ENCODE data around the gene C6orf132. TPM values are rescaled to one million over a fixed set of nuclear protein-coding genes. Genes with fewer than 3 reads are reported as not detected.

The C6orf132 gene
- total RNA-seq, 1 donor, result 4.3 TPM

- TF ChIP-seq CTCF (IDR thresholded peaks at IDR 0.05; ENCODE audit: insufficient read depth, low read depth, low read length), result no peak
- DNase-seq (ENCODE audit: low read depth), result no peak
- no peak overlapping the region for H3K4me3 ChIP-seq (ENCODE audit: low read depth, low read length)
Measured at GRCh38 chr6:42103216-42103615, 39.2 kb downstream of the C6orf132 start.

GRCh38 chr6:42101186-42101657 lies 41.2 kb downstream of the C6orf132 start:
- peak; percentile 68 for DNase-seq (ENCODE audit: low read depth)
- no peak for TF ChIP-seq CTCF (IDR thresholded peaks at IDR 0.05; ENCODE audit: insufficient read depth, low read depth, low read length)
- H3K4me3 ChIP-seq (ENCODE audit: low read depth, low read length), result no peak overlapping the region

DNA sequence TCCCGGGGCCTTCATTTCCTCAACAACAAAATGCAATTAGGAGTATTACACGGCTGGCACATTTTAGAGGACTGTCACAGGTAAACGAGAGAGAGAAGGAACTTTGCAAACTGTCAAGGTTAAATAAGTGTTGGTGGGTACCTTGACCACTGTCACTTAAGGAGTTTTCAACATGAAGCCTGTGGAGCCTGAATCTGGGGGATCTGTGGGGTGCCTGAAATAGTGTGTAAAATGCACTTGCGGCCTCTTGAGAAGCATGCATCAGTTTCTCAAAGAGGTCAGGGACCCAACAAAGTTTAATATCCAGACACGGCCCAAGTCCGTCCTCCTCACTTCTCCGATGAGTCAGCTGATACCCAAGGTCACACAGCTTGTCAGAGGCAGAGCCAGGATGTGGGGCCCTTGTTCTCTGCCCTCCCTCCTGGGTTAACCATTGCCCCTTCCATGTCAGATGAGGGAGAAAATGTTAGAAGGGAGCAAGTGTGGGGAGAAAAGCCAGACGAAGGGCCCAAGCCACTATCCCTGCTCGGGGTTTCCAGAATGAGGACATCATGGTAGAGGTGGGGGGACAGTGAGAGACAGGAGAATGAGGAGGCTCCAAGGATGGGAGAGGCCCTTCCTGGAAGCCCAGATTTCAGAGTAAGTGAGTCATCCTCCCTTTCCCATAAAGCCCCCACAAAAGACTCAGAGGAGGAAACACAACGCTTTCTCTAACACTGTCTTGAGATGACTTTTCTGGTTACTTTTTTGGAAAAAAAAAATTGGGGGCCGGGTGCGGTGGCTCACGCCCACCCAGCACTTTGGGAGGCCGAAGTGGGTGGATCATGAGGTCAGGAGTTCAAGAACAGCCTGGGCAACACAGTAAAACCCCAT lies 42.2 kb downstream of the C6orf132 start:
- DNase-seq (ENCODE audit: low read depth), result peak; percentile 79
- TF ChIP-seq CTCF (IDR thresholded peaks at IDR 0.05; ENCODE audit: insufficient read depth, low read depth, low read length), result no peak
- H3K4me3 ChIP-seq (ENCODE audit: low read depth, low read length), result no peak overlapping the region

- H3K4me3 ChIP-seq (ENCODE audit: low read depth, low read length), result no peak overlapping the region
- DNase-seq (ENCODE audit: low read depth), result peak; percentile 70
- TF ChIP-seq CTCF (IDR thresholded peaks at IDR 0.05; ENCODE audit: insufficient read depth, low read depth, low read length), result no peak
Measured at GRCh38 chr6:42099340-42100028, 42.9 kb downstream of the C6orf132 start.

- no peak for DNase-seq (ENCODE audit: low read depth)
- peak; percentile 10 for TF ChIP-seq CTCF (IDR thresholded peaks at IDR 0.05; ENCODE audit: insufficient read depth, low read depth, low read length)
- H3K4me3 ChIP-seq (ENCODE audit: low read depth, low read length), result no peak overlapping the region
Measured at GRCh38 chr6:42095776-42096541, 46.5 kb downstream of the C6orf132 start.

DNA sequence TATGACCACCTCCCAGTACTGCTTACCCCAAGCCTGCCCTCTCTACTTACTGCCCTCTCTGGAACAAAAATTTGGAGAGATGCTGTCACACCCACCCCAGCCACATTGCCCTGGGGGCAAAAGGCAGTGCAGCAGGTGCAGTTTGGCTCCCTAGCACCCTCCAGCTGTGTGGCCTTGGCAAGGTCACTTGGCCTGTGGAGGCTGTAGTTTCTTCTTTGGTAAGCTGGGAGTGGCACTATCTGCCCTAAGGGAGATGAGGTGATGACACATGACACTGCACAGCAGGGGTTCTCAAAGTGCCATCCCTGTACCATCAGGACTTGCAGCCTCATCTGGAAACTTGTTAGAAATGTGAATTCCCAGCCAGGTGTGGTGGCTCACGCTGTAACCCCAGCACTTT lies 47.3 kb downstream of the C6orf132 start:
- TF ChIP-seq CTCF (IDR thresholded peaks at IDR 0.05; ENCODE audit: insufficient read depth, low read depth, low read length), result no peak
- no peak overlapping the region for H3K4me3 ChIP-seq (ENCODE audit: low read depth, low read length)
- no peak for DNase-seq (ENCODE audit: low read depth)

Measured in fibroblast of villous mesenchyme (primary cell).